Dermis microvascular lymphatic vessel endothelial cell (primary cell): Measurements from ENCODE around the gene JCAD. TPM values are rescaled to one million over a fixed set of nuclear protein-coding genes. Genes with fewer than 3 reads are reported as not detected.
"Not testable (repeated sequence)": the region's sequence is repeated elsewhere in the genome, so short reads cannot be mapped to it uniquely, and the experiment has no call there.

ENCODE experiments used
- DNase-seq, 2 donors: peaks; one replicate each; pipeline versions ENCODE4 v3.0.0 to v3.0.0-alpha.2; 2010; ENCODE audit warnings: low read depth in 2 of 2
- total RNA-seq: library from RNA; depleted of rRNA; stranded (reverse); fragments of >200 nt; gene quantifications from 2 replicates; pipeline ENCODE4 v1.2.1, GENCODE V29; 2014

The JCAD gene
- total RNA-seq, 1 donor from 2014 or later, result 50.6 TPM

GRCh38 chr10:29991382-29991781 lies 68.0 kb downstream of the JCAD start:
- no peak for DNase-seq

- no peak for DNase-seq
Observed at GRCh38 chr10:29987471-29987870, 71.9 kb downstream of the JCAD start.

- no peak for DNase-seq
Observed at GRCh38 chr10:29982997-29983648, 76.3 kb downstream of the JCAD start.

GRCh38 chr10:29981510-29981909 lies 77.9 kb downstream of the JCAD start:
- no peak for DNase-seq

- no peak for DNase-seq
Observed at GRCh38 chr10:29980084-29980483, 79.3 kb downstream of the JCAD start.

- DNase-seq, result not testable (repeated sequence)
Observed at GRCh38 chr10:29979421-29979779, 80.0 kb downstream of the JCAD start.

GRCh38 chr10:29977171-29977570 lies 82.2 kb downstream of the JCAD start:
- DNase-seq, result no peak

- no peak for DNase-seq
Observed at GRCh38 chr10:29976134-29976533, 83.3 kb downstream of the JCAD start.

GRCh38 chr10:29974773-29975172 lies 84.6 kb downstream of the JCAD start:
- no peak for DNase-seq

GRCh38 chr10:29973921-29974320 lies 85.5 kb downstream of the JCAD start:
- no peak for DNase-seq

GRCh38 chr10:29970576-29970975 lies 88.8 kb downstream of the JCAD start:
- peak in 1 of 2 donors; percentile 30 for DNase-seq

- no peak for DNase-seq
Observed at GRCh38 chr10:29970012-29970396, 89.4 kb downstream of the JCAD start.

- no peak for DNase-seq
Observed at GRCh38 chr10:29969255-29970011, 90.0 kb downstream of the JCAD start.

- DNase-seq, result peak; percentile 68 to 93
Observed at GRCh38 chr10:29968585-29968984, 90.8 kb downstream of the JCAD start.

- DNase-seq, result no peak
Observed at GRCh38 chr10:29966269-29966668, 93.1 kb downstream of the JCAD start.
